ENCODE data around the gene WBP1L.
"Not testable (repeated sequence)": the region's sequence is repeated elsewhere in the genome, so short reads cannot be mapped to it uniquely, and the experiment has no call there.

WBP1L gene

DNA sequence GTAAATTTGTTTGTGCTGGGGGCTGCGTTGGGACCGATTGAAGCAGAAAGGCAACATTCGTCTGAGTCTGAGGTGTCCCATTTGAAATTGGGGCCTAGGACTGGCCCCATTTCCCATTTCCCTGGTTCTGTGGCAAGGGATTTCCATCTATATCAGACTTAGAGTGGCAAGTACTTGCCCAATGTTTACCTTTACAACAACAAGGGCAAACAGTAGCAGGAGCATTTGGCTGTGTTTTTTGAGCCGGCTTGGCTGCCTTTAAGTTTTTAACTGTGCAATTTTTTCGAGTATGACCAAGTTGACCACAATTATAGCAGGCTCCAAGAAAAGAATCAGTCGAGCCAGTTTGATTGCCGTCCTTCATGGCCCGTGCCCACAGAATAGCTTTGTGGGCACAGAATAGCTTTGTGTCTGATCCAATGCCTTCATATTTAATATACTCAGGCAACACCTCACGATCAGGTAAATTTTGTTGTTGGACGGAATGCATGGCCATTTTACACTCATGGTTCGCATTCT, 98.1 kb downstream of the WBP1L start:
- DNase-seq (ENCODE audit: low read depth): no peak

DNA sequence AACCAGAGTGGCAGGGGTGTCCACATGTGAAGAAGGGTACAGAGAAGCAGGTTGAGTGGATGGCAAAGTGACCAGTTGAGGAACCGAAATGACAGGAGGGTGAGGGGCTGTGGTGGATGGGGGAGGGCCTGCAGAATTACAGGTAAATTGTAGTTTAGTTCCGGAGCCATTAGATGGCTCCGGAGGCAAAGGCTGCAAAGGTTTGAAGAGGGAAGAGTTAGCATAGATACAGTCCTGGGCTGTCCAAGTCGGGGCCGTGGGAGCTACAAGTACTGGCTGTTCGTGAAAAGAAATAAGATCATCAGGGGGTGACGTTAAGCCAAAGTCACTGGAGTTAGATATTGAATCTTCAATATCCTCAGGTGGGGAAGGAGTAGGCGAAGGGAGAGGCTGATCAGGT, 99.4 kb downstream of the WBP1L start:
- DNase-seq (ENCODE audit: low read depth): not testable (repeated sequence)

DNA sequence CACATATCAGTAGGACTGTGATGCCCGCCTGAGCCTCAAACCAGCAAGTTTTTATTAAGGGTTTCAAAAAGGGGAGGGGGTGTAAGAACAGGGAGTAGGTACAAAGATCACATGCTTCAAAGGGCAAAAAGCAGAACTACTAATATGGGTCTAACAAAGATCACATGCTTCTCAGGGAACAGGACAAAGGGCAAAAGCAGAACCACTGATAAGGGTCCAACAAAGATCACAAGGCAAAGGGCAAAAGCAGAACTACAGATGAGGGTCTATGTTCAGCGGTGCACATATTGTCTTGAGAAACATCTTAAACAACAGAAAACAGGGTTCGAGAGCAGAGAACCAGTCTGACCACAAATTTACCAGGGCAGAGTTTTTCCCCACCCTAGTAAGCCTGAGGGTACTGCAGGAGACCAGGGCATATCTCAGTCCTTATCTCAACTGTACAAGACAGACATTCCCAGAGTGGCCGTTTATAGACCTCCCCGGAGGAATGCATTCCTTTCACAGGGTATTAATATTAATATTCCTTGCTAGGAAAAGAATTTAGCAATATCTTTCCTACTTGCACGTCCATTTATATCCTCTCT, 100.5 kb downstream of the WBP1L start:
- DNase-seq (ENCODE audit: low read depth): not testable (repeated sequence)

DNA sequence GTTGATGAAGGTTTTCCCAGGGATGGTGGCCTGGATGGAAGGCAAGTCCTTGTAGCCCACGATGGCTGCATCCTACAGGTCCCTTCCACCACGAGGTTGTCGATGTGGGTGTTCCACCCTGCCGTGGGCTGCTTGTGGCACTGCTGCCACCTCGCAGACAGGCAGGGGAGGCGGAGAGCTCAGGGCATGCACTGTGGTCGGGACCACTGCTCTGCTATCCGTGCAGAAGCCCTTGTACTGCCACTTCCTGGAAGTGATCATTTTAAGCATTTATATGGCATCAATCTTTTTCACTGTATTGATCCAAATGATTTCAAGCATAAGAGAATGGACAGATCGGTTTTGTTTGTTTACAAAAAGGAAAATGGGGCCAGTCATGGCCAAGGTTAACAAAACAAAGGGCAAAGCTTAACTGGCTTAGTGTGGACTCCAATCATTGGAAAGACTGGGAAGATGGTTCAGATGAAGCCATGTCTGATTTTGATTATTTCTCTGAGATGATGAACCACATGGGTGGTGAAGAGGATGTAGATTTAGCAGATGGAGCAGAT, 101.7 kb downstream of the WBP1L start:
- DNase-seq (ENCODE audit: low read depth): no peak

DNA sequence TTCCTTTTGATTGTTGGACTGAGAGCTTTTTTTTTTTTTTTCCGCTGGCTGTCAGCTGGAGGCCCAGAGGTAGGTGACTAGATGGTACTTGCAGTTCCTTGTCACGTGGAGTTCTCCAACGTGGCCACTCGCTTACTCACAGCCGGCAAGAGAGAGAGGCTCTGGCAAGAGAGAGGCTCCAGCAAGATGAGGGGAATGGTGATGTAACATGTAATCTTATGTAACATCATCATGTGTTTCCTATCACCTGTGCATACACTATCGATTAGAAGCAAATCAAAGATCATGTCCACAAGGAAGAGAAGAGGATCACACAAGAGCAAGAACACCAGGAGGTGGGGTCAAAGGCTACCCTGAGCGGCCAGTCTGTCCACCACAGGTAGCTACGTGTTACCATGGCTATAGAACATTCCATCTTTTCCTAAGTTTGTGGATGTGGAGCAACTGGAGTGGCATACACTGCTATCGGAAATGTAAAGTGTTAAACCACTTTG, 106.3 kb downstream of the WBP1L start:
- DNase-seq (ENCODE audit: low read depth): no peak

DNA sequence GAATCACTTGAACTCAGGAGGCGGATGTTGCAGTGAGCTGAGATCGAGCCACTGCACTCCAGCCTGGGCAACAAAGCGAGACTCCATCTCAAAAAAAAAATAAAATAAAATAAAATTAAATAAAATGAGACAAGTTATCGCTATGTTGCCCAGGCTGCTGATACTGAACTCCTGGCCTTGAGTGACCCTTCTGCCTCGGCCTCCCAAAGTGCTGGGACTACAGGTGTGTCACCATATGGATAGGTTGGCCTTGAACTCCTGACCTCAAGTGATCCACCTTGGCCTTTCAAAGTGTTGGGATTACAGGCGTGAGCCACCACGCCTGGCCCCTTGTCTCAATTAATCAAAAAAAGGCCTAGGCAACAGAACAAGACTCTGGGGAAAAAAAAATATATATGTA, 109.5 kb downstream of the WBP1L start:
- not testable (repeated sequence) for DNase-seq (ENCODE audit: low read depth)

DNA sequence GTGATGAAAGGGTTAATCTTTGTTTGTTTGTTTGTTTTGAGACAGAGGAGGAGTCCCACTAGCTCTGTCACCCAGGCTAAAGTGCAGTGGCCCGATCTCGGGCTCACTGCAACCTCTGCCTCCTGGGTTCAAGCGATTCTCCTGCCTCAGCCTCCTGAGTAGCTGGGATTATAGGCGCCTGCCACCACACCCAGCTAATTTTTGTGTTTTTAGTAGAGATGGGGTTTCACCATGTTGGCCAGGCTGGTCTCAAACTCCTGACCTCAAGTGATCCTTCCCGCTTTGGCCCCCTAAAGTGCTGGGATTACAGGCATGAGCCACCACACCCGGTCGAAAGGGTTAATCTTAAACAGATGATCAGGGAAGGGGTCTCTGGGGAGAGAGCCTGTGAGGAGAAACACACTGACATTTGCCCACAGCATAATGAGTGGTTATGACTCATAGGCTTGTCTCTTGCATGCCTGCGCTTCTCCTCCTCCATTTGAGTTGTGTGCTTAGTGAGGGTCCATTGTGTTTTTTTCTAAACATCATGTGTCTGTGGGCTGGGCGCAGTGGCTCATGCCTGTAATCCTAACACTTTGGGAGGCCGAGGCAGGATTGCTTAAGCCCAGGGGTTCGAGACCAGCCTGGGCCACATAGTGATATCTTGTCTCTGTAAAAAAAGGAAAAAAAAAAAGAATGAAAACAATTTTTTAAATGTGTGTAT, 112.1 kb downstream of the WBP1L start:
- not testable (repeated sequence) for DNase-seq (ENCODE audit: low read depth)

DNA sequence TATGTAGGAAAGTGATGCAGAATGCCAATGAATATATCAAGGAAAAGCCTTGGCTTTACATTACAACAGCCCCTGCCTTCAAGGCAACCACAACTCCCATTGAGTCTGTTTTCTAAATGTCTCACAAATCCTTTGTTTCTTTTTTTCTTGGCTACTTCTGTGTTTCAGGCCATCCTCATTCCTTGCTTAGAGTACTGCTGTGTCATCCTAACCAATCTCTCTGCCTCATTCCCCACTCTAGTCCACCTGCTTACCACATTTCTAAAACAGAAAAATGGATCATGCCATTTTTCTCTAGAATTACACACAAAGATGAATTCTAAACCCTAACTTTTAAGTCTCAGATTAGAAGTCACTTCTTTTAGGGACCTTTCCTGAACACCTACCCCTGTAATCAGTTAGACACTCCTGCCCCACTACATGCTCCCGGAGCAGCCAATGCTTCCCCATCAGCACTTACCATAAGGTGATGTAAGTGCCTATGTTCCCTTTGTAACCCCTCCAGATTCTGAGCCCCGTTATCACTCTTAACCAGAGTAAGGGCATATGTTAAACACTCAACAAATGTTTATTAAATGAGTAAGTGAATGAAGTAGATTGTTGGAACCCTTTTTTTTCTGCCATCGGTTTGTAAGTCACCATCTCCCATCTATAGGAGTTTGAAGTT, 113.1 kb downstream of the WBP1L start:
- no peak for DNase-seq (ENCODE audit: low read depth)

DNA sequence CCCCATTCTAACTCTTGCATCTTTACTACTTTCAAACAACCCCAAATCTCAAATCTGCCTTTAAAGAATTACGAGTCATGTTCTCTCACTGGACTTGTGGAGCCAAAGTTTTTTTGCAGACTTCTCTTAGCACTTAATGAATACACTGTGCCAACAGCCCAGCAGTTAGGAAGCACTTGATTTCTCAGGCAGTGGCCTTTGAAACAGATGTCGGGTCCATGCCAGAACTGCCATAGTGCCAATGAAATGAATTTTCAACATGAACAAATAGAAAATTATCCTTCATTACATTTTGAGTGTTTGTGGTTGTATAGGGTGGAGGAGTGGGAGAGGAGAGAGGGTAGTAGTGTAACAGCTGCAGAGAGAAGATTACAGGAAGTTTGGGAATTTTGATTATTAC, 116.2 kb downstream of the WBP1L start:
- no peak for DNase-seq (ENCODE audit: low read depth)

DNA sequence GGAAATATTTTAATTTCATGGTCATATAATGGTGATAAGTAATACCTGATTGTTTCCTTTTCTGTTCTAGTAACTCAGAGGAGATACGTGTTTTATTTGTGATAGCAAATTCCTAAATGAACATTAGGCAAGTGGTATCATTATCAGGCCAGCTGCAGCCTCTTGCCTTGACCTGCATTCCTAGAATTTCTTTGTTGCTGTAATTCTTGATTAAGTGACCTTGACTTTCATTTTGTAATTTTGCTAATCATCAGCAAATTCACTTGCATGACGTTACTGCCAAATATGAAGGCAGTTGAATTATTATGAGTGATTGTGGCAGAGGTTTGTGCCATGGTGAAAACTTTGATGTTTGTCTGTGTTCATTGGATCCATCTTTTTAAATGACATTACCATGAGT, 119.9 kb downstream of the WBP1L start:
- DNase-seq (ENCODE audit: low read depth): no peak

DNA sequence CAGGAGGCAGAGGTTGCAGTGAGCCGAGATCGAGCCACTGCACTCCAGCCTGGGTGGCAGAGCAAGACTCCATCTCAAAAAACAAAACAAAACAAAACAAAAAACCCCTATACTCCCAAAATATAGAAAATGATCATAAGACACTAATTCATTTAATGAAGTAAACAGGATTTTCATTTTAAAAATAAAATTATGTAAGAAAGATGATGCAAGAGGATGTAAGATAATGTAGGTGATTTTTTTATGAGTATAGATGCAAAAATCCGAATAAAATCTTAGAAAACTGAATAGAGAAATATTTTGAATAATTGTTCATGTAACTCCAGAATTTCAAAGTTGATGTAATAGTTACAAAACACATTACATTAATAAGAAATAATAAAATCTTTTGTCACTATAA, 121.9 kb downstream of the WBP1L start:
- no peak for DNase-seq (ENCODE audit: low read depth)
